PC-3 (cell line): ENCODE data around the gene CAPNS1.

Experiments used
- EZH2 ChIP-seq: fragments of 300-600 bp; sonication (generic); IDR thresholded peaks from one replicate; pipeline ENCODE4 v1.6.1; 2017; ENCODE audit warnings: antibody characterized with exemption, mild to moderate bottlenecking, low read length; ENCODE audit not compliant: unreplicated experiment
- TF ChIP-seq, protein P1 (sequence below): fragments of 300-600 bp; sonication (generic); conservative IDR thresholded peaks from 2 replicates; pipeline ENCODE4 v1.5.1; 2017; ENCODE audit warnings: antibody characterized with exemption, low read depth, mild to moderate bottlenecking, low read length

DNA sequence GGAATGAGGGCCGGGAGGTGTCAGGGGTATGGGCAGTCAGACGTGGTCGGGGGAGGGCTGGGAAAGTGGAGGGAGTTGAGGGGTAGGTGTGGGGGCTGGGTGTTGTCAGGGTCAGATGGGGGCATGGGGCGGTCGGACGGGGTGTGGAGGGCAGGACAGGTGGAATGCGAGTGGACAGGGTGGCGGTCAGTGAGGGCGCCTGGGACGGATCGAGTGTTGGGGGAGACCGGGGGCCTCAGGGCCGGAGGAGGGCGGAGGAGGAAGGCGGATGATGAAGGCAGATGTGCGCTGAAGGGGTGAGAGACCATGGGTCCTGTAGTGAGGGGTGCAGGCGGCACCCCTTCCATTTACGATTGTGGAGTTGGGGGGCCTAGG is 18.9 kb upstream of the CAPNS1 start:
- no peak for TF ChIP-seq EZH2
- TF ChIP-seq, protein P1, sequence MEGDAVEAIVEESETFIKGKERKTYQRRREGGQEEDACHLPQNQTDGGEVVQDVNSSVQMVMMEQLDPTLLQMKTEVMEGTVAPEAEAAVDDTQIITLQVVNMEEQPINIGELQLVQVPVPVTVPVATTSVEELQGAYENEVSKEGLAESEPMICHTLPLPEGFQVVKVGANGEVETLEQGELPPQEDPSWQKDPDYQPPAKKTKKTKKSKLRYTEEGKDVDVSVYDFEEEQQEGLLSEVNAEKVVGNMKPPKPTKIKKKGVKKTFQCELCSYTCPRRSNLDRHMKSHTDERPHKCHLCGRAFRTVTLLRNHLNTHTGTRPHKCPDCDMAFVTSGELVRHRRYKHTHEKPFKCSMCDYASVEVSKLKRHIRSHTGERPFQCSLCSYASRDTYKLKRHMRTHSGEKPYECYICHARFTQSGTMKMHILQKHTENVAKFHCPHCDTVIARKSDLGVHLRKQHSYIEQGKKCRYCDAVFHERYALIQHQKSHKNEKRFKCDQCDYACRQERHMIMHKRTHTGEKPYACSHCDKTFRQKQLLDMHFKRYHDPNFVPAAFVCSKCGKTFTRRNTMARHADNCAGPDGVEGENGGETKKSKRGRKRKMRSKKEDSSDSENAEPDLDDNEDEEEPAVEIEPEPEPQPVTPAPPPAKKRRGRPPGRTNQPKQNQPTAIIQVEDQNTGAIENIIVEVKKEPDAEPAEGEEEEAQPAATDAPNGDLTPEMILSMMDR, result no peak
